Ovary (tissue), 9 donors: Measurements from ENCODE around the gene NSMF. TPM values are rescaled to one million over a fixed set of nuclear protein-coding genes. Genes with fewer than 3 reads are reported as not detected.
A peak's percentile ranks its signal among the peaks of the same experiment; 100 is the strongest.

Experiments
- DNase-seq, 5 donors: peaks; one replicate each; pipeline ENCODE4 v3.0.0-alpha.2; 2019 to 2020
- H3K27ac ChIP-seq, 2 donors: fragments of 200-600 bp; one replicate each; pipeline versions ENCODE4 v1.5.1 to v1.8.0; 2019 to 2022
- H3K27me3 ChIP-seq: fragments of 200-600 bp; one replicate; pipeline ENCODE4 v1.8.0; 2022
- H3K36me3 ChIP-seq: fragments of 200-600 bp; sonication (generic); one replicate; pipeline ENCODE4 v1.5.1; 2019
- H3K4me1 ChIP-seq: one replicate; pipeline ENCODE4 v1.8.1; 2013; ENCODE audit warnings: mild to moderate bottlenecking, moderate library complexity; ENCODE audit not compliant: insufficient read depth
- H3K4me3 ChIP-seq: fragments of 200-600 bp; sonication (generic); one replicate; pipeline ENCODE4 v1.5.1; 2017
- H3K9me3 ChIP-seq, 2 donors: fragments of 200-600 bp in 1 of 2; sonication (generic) in 1 of 2; one replicate each; pipeline versions ENCODE4 v1.5.1 to v1.8.1; 2013 to 2019; ENCODE audit warnings: mild to moderate bottlenecking in 1 of 2, moderate library complexity in 1 of 2
- CTCF ChIP-seq, 3 donors: fragments of 450-650 bp in 2 of 3; fragments of 200-600 bp in 1 of 3; IDR thresholded peaks; one replicate each; pipeline versions ENCODE4 v1.5.1 to v1.8.0; 2016 to 2022; ENCODE audit warnings: antibody characterized with exemption in 3 of 3, mild to moderate bottlenecking in 1 of 3
- EP300 ChIP-seq: sonication (generic); formaldehyde crosslinking; IDR thresholded peaks from one replicate; pipeline ENCODE4 v1.6.1; 2017; ENCODE audit warnings: antibody characterized with exemption
- POLR2A ChIP-seq: fragments of 450-650 bp; IDR thresholded peaks from one replicate; pipeline ENCODE4 v1.6.1; 2017; ENCODE audit warnings: antibody characterized with exemption, mild to moderate bottlenecking, moderate library complexity
- WGBS, 3 donors: extraction: QIAGEN DNeasy Blood & Tissue Kit in 1 of 3; methylation state at CpG; one replicate each; pipeline versions ENCODE4 v1.1.5 to v1.1.7; 2013 to 2017; 5-methylcytosine and 5-hydroxymethylcytosine counted together
- intact Hi-C, 4 donors: fragments of 100-400 bp; cut with DNase I; formaldehyde crosslinking; loops; one replicate each; pipeline versions ENCODE4 v1.11.0 to v1.15.1; 2022 to 2023
- polyA plus RNA-seq, 2 donors: library from polyadenylated mRNA; stranded (reverse); fragments of 200-250 nt in 1 of 2; fragments of 350-450 nt in 1 of 2; fragmentation: Illumina TruSeq in 1 of 2; extraction: RNeasy Lipid Tissue Mini Kit (QIAGEN cat#74804) in 1 of 2; gene quantifications; one replicate each; pipeline ENCODE4 v1.2.3, GENCODE V29; 2013 to 2014
- total RNA-seq, 7 donors: library from RNA; depleted of rRNA in 2 of 7; stranded (reverse); fragments of >200 nt in 2 of 7; fragmentation: NEBNext Ultra II Directional in 3 of 7; extraction: Animal tissue kit (Norgen Biotek cat#: 25700) in 3 of 7; gene quantifications; one replicate each; pipeline versions ENCODE4 v1.1.0 to v1.2.4, GENCODE V29; 2016 to 2023
- donor health status: DM: no; HTN: no; CAD: no; lungs with moderate emphysema.
- donor health status: DM: no; HTN: no; CAD: no.
- donor health status: Bipolar disorder and iron deficiency.
- donor health status: DM: yes; HTN: yes; CAD: no.
- donor health status: DM: no; HTN: no; CAD: no.
- donor health status: DM: yes; HTN: yes; CAD: no.

NSMF gene
- total and polyA plus RNA-seq, 9 donors, result 22.9 to 50.3 (median 29.5) TPM

- intact Hi-C loops, result no loop called here
- H3K27me3 ChIP-seq, result no peaks in the 10 kb centered on the region
- TF ChIP-seq CTCF (IDR thresholded peaks at IDR 0.05) (no peak), EP300 (no peak), POLR2A (no peak)
- peak in 4 of 5 donors; percentile 12 to 43 (median 30) for DNase-seq
- H3K27ac ChIP-seq, result no peak overlapping the region
- peaks cover 15% of the 10 kb centered on the region for H3K4me1 ChIP-seq
- 82 to 84% (median 83%) methylated on average over 18 of the region's 18 CpGs for WGBS, 3 donors
- no peaks in the 10 kb centered on the region for H3K9me3 ChIP-seq
- no peaks in the 10 kb centered on the region for H3K36me3 ChIP-seq
- H3K4me3 ChIP-seq, result no peak overlapping the region
Observed at GRCh38 chr9:137455359-137455991, 3.7 kb downstream of the NSMF start.

GRCh38 chr9:137454597-137455358, 4.4 kb downstream of the NSMF start:
- WGBS, 3 donors, result 48 to 52% (median 51%) methylated on average over 25 to 30 of the region's 30 CpGs
- intact Hi-C loops, result no loop called here
- peaks cover 15% of the 10 kb centered on the region for H3K4me1 ChIP-seq
- peak; percentile 51 to 77 (median 64) for DNase-seq
- H3K27ac ChIP-seq, result no peak overlapping the region
- no peaks in the 10 kb centered on the region for H3K36me3 ChIP-seq
- no peak for TF ChIP-seq POLR2A
- TF ChIP-seq CTCF (IDR thresholded peaks at IDR 0.05), result no peak
- TF ChIP-seq EP300, result no peak
- no peaks in the 10 kb centered on the region for H3K9me3 ChIP-seq
- H3K4me3 ChIP-seq, result peak overlapping the region; percentile 28
- H3K27me3 ChIP-seq, result no peaks in the 10 kb centered on the region

GRCh38 chr9:137454145-137454596, 5.0 kb downstream of the NSMF start:
- Histone ChIP-seq H3K27ac (no peak overlapping the region), H3K4me1 (peaks cover 13% of the 10 kb centered on the region), H3K9me3 (no peaks in the 10 kb centered on the region), H3K27me3 (no peaks in the 10 kb centered on the region), H3K36me3 (no peaks in the 10 kb centered on the region), H3K4me3 (peak overlapping the region; percentile 28)
- intact Hi-C loops, result no loop called here
- no peak for TF ChIP-seq EP300
- no peak for TF ChIP-seq POLR2A
- TF ChIP-seq CTCF (IDR thresholded peaks at IDR 0.05), result no peak
- WGBS, 3 donors, result 21 to 27% (median 23%) methylated on average over 22 to 23 of the region's 24 CpGs
- DNase-seq, result peak; percentile 49 to 81 (median 72)

- peak; percentile 64 to 81 (median 72) for DNase-seq
Observed at GRCh38 chr9:137453643-137454081, 5.5 kb downstream of the NSMF start.

More at GRCh38 chr9:137453643-137454081, 5.5 kb downstream of the NSMF start:
- 45 to 54% (median 49%) methylated on average over 20 to 25 of the region's 25 CpGs for WGBS, 3 donors
- intact Hi-C loops, result no loop called here
- no peak for TF ChIP-seq EP300
- no peak for TF ChIP-seq CTCF (IDR thresholded peaks at IDR 0.05)
- TF ChIP-seq POLR2A, result no peak
- H3K27me3 ChIP-seq, result no peaks in the 10 kb centered on the region
- H3K27ac ChIP-seq, result no peak overlapping the region
- H3K36me3 ChIP-seq, result no peaks in the 10 kb centered on the region
- H3K4me1 ChIP-seq, result peaks cover 13% of the 10 kb centered on the region
- H3K4me3 ChIP-seq, result peak overlapping the region; percentile 25
- H3K9me3 ChIP-seq, result no peaks in the 10 kb centered on the region
